D721Med (cell line): Measurements from ENCODE around the gene USHBP1.
"Not testable (repeated sequence)": the region's sequence is repeated elsewhere in the genome, so short reads cannot be mapped to it uniquely, and the experiment has no call there.

Experiments
- DNase-seq: peaks from one replicate; pipeline ENCODE4 v3.0.0; 2011; ENCODE audit warnings: low spot score; ENCODE audit not compliant: insufficient read length
- FAIRE-seq: peaks from 2 replicates; lab custom pipeline; 2011; peaks lifted over from hg19 to GRCh38; lab: Jason Lieb, UNC
- TF ChIP-seq, protein P1 (sequence below): IDR thresholded peaks from 2 replicates; pipeline ENCODE4 v1.5.1; 2012; ENCODE audit warnings: mild to moderate bottlenecking, control low read depth; ENCODE audit not compliant: insufficient read depth; ENCODE audit errors: missing control alignments

USHBP1 gene

DNA sequence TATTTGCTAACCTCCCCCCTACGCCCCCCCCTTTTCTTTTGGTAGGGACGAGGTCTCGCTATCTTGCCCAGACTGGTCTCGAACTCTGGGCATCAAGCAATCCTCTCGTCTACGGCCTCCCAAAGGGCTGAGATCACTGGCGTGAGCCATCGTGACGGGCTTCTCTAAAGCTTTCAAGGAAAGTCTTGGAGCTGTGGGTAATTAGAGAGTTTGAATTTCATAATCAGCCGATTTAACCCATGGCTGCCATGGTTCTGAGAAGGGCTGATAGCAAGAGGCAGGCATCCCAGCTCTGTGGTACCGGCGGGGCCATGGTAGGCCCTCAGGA lies 39.4 kb upstream of the USHBP1 start:
- FAIRE-seq (no peak), DNase-seq (no peak)
- TF ChIP-seq, protein P1, sequence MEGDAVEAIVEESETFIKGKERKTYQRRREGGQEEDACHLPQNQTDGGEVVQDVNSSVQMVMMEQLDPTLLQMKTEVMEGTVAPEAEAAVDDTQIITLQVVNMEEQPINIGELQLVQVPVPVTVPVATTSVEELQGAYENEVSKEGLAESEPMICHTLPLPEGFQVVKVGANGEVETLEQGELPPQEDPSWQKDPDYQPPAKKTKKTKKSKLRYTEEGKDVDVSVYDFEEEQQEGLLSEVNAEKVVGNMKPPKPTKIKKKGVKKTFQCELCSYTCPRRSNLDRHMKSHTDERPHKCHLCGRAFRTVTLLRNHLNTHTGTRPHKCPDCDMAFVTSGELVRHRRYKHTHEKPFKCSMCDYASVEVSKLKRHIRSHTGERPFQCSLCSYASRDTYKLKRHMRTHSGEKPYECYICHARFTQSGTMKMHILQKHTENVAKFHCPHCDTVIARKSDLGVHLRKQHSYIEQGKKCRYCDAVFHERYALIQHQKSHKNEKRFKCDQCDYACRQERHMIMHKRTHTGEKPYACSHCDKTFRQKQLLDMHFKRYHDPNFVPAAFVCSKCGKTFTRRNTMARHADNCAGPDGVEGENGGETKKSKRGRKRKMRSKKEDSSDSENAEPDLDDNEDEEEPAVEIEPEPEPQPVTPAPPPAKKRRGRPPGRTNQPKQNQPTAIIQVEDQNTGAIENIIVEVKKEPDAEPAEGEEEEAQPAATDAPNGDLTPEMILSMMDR, result no peak

DNA sequence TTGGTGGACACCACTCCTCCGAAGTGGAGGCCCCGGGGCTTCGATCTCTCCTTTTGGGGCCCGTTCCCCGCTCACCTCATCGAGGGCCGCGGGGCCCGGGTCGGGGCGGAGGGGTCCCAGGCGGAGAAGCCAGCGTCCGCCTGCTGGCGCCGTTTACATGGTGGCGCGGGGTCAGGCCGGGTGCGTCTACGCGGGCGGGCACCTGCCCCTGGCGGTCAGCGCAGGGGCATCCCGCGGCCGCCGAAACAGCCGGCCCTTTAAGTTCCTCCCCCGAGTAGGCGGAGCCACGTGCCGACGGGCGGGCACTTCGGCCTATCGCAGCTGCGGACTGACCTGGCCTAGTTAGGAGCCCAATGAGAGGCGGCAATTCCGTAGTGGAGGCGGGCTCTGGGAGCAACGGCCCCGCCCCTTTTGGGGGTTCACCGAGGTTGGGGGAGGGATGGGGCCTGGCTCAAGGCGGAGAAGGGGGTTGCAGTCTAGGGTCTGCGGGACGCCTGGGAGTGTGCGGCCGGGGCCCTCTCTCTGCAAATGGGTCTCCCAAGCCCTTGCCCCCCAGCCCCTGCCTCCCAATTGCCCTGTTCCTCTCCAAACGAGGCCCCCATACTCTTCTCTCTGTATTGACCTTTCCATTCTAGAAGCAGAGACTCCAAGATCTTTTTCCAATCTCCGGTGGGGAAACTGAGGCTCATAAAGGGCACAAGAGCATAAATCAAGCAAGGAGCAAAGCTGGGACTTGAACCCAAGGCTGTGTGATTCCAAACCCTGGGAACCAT lies 38.8 kb upstream of the USHBP1 start, which contains the start of gene ABHD8:
Gene ABHD8 (minus strand): TSS at position 259 of the 773 bp plus-strand sequence. CDS start 1,809 bp downstream, outside the sequence.
- FAIRE-seq (no peak), DNase-seq (peak; percentile 78)
- TF ChIP-seq, protein P1, result no peak

DNA sequence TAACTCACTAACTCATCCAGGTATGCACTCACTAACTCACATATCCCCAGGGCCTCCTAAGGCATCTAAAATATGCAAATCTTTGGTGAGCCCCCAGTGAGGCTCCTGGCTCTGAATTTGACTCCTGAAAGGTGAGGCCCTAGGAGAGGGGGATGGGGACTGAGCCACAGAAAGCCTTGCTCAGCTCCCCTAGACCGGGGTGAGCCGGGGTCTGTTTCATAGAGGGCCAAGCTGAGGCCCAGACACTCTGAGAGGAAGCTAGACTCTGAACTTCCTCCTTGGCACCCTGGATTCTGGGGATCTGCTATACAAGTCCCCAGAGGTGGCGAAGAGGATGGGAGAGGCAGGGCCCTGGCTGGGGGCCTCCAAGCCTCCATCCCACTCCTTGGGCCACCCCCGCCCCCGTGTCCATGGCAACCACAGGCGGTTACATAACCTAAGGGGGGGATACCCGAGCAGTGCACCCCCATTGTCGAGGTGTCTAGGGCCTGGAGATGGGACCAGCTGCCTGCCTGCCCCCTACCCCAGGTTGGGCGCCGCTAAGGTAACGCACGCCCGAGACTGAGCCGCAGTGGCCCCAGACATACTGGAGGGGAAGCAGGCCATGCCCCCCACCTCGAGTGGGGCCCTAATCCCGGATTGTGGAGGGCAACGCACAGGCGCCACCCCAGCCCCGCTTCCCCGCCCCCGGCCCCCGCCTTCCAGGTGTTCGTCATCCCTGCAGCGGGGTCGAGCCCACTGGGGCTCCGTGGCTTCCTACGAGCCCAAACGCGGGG lies 38.0 kb upstream of the USHBP1 start:
- DNase-seq, result no peak
- FAIRE-seq, result no peak
- TF ChIP-seq, protein P1, result no peak

DNA sequence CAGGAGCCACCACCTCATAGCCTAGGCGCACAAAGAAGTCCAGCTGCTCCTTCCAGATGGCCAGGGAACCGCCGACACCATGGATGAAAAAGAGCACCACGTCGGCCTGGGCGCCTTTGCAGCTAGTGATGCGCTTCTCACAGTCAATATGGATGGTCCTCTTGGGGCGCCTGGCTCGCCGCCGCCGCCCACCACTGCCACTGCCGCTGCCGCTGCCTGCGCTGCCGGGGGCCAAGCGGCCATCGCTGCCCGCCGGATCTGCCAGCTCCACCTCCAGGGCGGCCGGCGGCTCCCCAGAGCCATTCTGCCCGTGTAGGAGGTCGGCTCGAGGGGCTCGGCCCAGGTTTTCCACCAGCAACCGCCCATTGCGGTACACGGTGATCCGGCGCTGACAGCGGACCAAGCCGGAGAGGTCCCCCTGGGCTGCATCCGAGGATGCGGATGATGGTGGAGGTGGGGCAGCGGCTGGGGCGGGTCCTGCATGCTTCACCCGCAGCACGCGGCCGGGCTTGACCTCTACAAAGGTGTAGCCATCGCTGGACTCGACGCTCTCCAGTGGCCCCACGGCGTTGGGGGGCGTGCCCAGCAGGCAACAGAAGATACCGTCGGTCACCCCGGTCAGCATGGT lies 36.6 kb upstream of the USHBP1 start:
- TF ChIP-seq, protein P1, result no peak
- DNase-seq (no peak), FAIRE-seq (no peak)

DNA sequence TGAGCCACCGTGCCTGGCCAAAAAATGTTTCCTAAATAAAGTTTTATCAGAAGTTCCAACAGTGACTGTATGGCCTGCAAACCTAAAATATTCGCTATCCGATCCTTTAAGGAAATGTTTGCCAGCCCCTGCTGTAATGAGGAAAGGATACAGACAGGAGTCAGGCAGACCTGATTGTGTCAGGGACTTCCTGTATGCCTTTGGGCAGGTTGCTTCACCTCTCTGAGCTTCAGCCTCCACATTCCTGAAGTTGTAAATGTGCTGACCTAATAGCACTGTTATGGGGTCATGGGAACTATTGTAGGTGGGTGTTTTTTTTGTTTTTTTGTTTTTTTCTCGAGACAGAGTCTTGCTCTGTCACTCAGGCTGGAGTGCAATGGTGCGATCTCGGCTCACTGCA lies 32.4 kb upstream of the USHBP1 start:
- FAIRE-seq (no peak), DNase-seq (no peak)
- TF ChIP-seq, protein P1, result no peak

DNA sequence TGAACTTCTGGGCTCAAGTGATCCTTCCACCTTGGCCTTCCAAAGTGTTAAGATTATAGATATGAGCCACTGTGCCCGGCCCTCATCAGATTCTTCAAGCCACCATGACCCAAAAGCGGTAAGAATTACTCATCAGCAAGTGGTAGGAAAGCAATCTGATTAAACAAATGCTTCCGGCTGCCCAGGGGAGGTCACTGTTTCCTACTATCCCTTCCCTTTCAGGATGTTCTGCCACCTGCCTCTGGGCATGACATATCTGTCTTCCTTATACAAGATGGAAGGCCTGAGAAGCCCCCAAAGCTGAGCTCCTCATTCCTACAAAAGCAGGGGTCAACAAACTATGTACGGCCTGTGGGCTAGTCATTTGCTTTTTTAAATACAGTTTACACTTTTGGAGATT lies 31.7 kb upstream of the USHBP1 start:
- FAIRE-seq (no peak), DNase-seq (no peak)
- TF ChIP-seq, protein P1, result no peak

DNA sequence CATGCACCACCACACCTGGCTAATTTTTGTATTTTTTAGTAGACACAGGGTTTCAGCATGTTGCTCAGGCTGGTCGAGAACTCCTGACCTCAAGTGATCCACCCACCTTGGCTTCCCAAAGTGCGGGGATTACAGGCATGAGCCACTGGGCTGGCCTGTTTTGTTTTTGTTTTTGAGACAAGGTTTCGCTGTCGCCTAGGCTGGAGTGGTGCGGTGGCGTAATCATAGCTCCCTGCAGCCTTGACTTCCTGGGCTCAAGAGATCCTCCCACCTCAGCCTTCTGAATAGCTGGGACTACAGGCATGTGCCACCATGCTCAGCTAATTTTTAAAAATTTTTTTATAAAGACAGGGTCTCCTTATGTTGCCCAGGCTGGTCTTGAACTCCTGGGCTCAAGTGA lies 31.0 kb upstream of the USHBP1 start:
- not testable (repeated sequence) for DNase-seq, FAIRE-seq
